K562 (cell line): ENCODE results near the gene NIPBL. TPM values are rescaled to one million over a fixed set of nuclear protein-coding genes. Genes with fewer than 3 reads are reported as not detected.

Experiments
- ILK ChIP-seq: fragments of 450-650 bp; IDR thresholded peaks from 2 replicates; pipeline ENCODE4 v1.6.1; 2016; ENCODE audit warnings: missing genetic modification characterization, low read depth, mild to moderate bottlenecking, missing compliant biosample characterization, moderate library complexity, borderline replicate concordance
- NONO ChIP-seq, 2 experiments: fragments of 200-400 bp in 1 of 2; fragments of 450-650 bp in 1 of 2; formaldehyde crosslinking in 1 of 2; IDR thresholded peaks; 2 replicates each; pipeline ENCODE4 v1.6.1; 2017; ENCODE audit warnings: low read depth in 2 of 2, mild to moderate bottlenecking in 2 of 2, moderate library complexity in 2 of 2, low read length in 1 of 2
- NR3C1 ChIP-seq: sonication (generic); formaldehyde crosslinking; IDR thresholded peaks from 2 replicates; pipeline ENCODE4 v1.8.1; 2022; ENCODE audit warnings: missing genetic modification reagents
- SMAD1 ChIP-seq: fragments of 150-350 bp; IDR thresholded peaks from 2 replicates; pipeline ENCODE4 v1.6.1; 2014; ENCODE audit warnings: low read length, low read depth; ENCODE audit not compliant: partially characterized antibody
- U2AF2 ChIP-seq: fragments of 200-400 bp; formaldehyde crosslinking; optimal IDR thresholded peaks from 2 replicates; pipeline ENCODE3; 2017; ENCODE audit warnings: low read depth, mild to moderate bottlenecking, low read length
- XRCC5 ChIP-seq: fragments of 200-400 bp; formaldehyde crosslinking; IDR thresholded peaks from 2 replicates; pipeline ENCODE4 v1.6.1; 2017; ENCODE audit warnings: low read depth, mild to moderate bottlenecking, low read length
- polyA plus RNA-seq, 8 experiments: library from polyadenylated mRNA; depleted of rRNA in 4 of 8; stranded (reverse) in 5 of 8; unstranded in 3 of 8; fragments of >200 nt; fragmentation: Nextera tagmentation in 2 of 8; fragmentation: Illumina TruSeq in 1 of 8; extraction: Ambion mirVana in 2 of 8; extraction: Trizol in 1 of 8; gene quantifications; 2 replicates each; pipeline versions ENCODE4 v1.2.1 to v1.2.3, GENCODE V29; 2011 to 2014; ENCODE audit warnings: inconsistent platforms in 1 of 8, missing spikeins in 1 of 8
- total RNA-seq, 7 experiments: library from RNA; depleted of rRNA in 6 of 7; stranded (reverse); fragments of >200 nt in 6 of 7; fragmentation: Illumina TruSeq in 2 of 7; extraction: Trizol in 2 of 7; gene quantifications; 2 replicates each; pipeline versions ENCODE4 v1.2.1 to v1.2.3, GENCODE V29; 2011 to 2021; ENCODE audit warnings: low replicate concordance in 1 of 7
- TF ChIP-seq, protein P1 (sequence below): fragments of 250-450 bp; sonication (Bioruptor Pico); IDR thresholded peaks from 2 replicates; pipeline ENCODE4 v1.4.0; 2020; ENCODE audit warnings: mild to moderate bottlenecking, moderate library complexity
- TF ChIP-seq, protein P2 (sequence below), 2 experiments: fragments of 450-650 bp; formaldehyde crosslinking in 1 of 2; IDR thresholded peaks; 2 replicates each; pipeline versions ENCODE4 v1.4.0 to v1.6.1; 2014 to 2020; ENCODE audit warnings: mild to moderate bottlenecking in 2 of 2, borderline replicate concordance in 1 of 2, low read depth in 1 of 2
- TF ChIP-seq, protein P3 (sequence below): sonication (generic); formaldehyde crosslinking; IDR thresholded peaks from 2 replicates; pipeline ENCODE4 v1.8.1; 2023; ENCODE audit warnings: missing genetic modification reagents, mild to moderate bottlenecking, borderline replicate concordance

Gene NIPBL
- total and polyA plus RNA-seq, 9 of the 15 experiments (the other 6 are each of a cell fraction or from before 2014, with no cell fraction given): 12.9 to 56.7 (median 38.9) TPM

DNA sequence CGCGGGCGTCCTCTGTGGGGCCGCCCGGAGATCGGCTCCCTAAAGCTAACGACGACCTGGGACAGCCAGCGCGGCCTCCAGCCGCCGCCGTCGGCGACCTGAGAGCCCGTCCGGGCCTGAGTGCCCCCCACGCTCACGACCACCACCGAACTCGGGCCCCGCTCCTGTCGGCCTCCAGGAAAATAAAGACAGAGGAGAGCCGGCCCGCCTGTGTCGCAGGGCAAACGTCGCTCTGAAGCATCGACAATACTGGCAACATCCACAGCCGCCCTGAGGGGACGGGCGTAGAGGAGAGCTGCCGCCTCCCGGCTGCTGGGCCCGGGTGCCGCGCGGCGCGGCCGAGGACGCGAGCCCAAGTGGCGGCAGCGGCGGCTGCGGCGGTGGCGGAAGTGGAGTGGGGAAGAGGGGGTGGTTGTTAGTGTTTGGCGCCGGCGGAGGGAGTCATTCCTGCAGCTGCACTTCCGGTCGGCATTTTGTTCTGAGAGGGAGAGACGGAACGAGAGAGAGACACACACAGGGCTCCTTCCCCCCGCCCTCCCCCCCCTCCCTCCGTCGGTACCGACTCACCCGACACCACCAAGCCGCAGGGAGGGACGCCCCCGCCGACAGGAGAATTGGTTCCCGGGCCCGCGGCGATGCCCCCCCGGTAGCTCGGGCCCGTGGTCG is at the start of gene NIPBL (continued):
- TF ChIP-seq, protein P1, sequence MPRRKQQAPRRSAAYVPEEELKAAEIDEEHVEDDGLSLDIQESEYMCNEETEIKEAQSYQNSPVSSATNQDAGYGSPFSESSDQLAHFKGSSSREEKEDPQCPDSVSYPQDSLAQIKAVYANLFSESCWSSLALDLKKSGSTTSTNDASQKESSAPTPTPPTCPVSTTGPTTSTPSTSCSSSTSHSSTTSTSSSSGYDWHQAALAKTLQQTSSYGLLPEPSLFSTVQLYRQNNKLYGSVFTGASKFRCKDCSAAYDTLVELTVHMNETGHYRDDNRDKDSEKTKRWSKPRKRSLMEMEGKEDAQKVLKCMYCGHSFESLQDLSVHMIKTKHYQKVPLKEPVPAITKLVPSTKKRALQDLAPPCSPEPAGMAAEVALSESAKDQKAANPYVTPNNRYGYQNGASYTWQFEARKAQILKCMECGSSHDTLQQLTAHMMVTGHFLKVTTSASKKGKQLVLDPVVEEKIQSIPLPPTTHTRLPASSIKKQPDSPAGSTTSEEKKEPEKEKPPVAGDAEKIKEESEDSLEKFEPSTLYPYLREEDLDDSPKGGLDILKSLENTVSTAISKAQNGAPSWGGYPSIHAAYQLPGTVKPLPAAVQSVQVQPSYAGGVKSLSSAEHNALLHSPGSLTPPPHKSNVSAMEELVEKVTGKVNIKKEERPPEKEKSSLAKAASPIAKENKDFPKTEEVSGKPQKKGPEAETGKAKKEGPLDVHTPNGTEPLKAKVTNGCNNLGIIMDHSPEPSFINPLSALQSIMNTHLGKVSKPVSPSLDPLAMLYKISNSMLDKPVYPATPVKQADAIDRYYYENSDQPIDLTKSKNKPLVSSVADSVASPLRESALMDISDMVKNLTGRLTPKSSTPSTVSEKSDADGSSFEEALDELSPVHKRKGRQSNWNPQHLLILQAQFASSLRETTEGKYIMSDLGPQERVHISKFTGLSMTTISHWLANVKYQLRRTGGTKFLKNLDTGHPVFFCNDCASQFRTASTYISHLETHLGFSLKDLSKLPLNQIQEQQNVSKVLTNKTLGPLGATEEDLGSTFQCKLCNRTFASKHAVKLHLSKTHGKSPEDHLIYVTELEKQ (CRISPR knock-in tag): no peak
- TF ChIP-seq, protein P2, sequence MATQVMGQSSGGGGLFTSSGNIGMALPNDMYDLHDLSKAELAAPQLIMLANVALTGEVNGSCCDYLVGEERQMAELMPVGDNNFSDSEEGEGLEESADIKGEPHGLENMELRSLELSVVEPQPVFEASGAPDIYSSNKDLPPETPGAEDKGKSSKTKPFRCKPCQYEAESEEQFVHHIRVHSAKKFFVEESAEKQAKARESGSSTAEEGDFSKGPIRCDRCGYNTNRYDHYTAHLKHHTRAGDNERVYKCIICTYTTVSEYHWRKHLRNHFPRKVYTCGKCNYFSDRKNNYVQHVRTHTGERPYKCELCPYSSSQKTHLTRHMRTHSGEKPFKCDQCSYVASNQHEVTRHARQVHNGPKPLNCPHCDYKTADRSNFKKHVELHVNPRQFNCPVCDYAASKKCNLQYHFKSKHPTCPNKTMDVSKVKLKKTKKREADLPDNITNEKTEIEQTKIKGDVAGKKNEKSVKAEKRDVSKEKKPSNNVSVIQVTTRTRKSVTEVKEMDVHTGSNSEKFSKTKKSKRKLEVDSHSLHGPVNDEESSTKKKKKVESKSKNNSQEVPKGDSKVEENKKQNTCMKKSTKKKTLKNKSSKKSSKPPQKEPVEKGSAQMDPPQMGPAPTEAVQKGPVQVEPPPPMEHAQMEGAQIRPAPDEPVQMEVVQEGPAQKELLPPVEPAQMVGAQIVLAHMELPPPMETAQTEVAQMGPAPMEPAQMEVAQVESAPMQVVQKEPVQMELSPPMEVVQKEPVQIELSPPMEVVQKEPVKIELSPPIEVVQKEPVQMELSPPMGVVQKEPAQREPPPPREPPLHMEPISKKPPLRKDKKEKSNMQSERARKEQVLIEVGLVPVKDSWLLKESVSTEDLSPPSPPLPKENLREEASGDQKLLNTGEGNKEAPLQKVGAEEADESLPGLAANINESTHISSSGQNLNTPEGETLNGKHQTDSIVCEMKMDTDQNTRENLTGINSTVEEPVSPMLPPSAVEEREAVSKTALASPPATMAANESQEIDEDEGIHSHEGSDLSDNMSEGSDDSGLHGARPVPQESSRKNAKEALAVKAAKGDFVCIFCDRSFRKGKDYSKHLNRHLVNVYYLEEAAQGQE (IDR thresholded peaks at IDR 0.05; ENCODE audit: borderline replicate concordance): no peak
- TF ChIP-seq, protein P2 (CRISPR knock-in tag; IDR thresholded peaks at IDR 0.05; ENCODE audit: low read depth): 0 out of 2 replicates have a peak, but pooled peaks have one; percentile 62
- TF ChIP-seq NR3C1 (CRISPR knock-in tag) (peak; percentile 70; the same call in 1 of the 2 replicates), NONO (IDR thresholded peaks at IDR 0.05; ENCODE audit: low read depth in 2 of 2, low read length in 1 of 2) (peak; percentile 76 to 87), U2AF2 (no peak), XRCC5 (peak; percentile 63; the same call in 1 of the 2 replicates), SMAD1 (peak; percentile 78), ILK (no peak)
- TF ChIP-seq, protein P3, sequence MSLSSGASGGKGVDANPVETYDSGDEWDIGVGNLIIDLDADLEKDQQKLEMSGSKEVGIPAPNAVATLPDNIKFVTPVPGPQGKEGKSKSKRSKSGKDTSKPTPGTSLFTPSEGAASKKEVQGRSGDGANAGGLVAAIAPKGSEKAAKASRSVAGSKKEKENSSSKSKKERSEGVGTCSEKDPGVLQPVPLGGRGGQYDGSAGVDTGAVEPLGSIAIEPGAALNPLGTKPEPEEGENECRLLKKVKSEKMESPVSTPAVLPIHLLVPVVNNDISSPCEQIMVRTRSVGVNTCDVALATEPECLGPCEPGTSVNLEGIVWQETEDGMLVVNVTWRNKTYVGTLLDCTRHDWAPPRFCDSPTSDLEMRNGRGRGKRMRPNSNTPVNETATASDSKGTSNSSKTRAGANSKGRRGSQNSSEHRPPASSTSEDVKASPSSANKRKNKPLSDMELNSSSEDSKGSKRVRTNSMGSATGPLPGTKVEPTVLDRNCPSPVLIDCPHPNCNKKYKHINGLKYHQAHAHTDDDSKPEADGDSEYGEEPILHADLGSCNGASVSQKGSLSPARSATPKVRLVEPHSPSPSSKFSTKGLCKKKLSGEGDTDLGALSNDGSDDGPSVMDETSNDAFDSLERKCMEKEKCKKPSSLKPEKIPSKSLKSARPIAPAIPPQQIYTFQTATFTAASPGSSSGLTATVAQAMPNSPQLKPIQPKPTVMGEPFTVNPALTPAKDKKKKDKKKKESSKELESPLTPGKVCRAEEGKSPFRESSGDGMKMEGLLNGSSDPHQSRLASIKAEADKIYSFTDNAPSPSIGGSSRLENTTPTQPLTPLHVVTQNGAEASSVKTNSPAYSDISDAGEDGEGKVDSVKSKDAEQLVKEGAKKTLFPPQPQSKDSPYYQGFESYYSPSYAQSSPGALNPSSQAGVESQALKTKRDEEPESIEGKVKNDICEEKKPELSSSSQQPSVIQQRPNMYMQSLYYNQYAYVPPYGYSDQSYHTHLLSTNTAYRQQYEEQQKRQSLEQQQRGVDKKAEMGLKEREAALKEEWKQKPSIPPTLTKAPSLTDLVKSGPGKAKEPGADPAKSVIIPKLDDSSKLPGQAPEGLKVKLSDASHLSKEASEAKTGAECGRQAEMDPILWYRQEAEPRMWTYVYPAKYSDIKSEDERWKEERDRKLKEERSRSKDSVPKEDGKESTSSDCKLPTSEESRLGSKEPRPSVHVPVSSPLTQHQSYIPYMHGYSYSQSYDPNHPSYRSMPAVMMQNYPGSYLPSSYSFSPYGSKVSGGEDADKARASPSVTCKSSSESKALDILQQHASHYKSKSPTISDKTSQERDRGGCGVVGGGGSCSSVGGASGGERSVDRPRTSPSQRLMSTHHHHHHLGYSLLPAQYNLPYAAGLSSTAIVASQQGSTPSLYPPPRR (CRISPR knock-in tag): no peak
